OCI-M2 (cell line): ENCODE data around the gene SORCS1.
"Not testable (repeated sequence)": the region's sequence is repeated elsewhere in the genome, so short reads cannot be mapped to it uniquely, and the experiment has no call there.

ENCODE experiments used
- DNase-seq: peaks from one replicate; lab custom pipeline; 2025; ENCODE audit not compliant: unreplicated experiment; lab: John Stamatoyannopoulos, UW

The SORCS1 gene

DNA sequence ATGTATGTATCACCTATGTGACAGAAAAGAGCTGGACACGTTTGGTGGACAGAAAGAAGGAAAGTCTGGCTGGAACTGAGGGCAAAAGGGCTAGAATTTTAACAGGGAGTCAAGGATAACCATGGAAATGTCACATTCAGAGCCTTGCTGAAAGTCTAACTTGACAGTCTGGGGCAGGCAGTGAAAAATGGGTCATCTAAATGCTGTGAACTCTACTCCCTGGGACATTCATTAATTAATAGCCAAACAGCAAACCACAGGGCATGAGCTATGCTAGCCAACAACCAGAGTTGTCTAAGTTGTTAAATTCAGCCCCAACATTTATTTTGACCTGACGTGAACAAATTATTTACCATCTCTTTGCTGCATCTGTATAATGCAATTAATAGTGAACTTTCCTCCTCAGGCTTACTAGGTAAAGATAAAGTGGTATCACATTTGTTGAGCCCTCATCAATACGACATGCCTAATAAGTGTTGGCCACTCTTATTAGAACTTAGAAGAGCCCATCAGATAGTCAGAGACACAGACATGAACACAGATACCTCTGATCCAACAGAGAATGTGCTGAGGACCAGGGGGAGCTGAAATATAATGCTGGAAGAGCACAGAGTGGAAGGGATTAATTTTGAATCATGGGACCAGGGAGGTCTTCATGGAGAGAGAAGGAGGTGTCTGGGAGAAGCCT is 109.9 kb downstream of the SORCS1 start:
- no peak for DNase-seq

GRCh38 chr10:107051769-107052168 is 112.7 kb downstream of the SORCS1 start:
- no peak for DNase-seq

DNA sequence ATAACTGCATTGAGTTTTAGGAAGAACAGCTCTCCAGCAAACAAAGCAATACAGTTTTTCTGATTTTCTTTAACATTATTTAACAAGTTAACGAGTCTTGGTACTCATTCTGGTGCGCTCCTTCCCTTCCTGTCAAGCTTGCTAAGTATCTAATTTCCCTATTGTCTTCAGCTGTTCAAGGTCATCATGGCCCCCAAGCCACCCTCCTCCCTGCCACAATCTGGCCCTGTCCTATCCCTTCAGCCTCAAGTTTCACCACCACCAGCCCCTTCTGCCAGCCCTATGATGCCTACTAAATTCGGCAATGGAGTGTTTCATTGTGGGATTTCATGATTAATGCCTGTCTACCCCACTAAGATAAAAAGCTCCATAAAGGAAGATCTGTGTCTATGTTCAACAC is 121.0 kb downstream of the SORCS1 start:
- DNase-seq = no peak

DNA sequence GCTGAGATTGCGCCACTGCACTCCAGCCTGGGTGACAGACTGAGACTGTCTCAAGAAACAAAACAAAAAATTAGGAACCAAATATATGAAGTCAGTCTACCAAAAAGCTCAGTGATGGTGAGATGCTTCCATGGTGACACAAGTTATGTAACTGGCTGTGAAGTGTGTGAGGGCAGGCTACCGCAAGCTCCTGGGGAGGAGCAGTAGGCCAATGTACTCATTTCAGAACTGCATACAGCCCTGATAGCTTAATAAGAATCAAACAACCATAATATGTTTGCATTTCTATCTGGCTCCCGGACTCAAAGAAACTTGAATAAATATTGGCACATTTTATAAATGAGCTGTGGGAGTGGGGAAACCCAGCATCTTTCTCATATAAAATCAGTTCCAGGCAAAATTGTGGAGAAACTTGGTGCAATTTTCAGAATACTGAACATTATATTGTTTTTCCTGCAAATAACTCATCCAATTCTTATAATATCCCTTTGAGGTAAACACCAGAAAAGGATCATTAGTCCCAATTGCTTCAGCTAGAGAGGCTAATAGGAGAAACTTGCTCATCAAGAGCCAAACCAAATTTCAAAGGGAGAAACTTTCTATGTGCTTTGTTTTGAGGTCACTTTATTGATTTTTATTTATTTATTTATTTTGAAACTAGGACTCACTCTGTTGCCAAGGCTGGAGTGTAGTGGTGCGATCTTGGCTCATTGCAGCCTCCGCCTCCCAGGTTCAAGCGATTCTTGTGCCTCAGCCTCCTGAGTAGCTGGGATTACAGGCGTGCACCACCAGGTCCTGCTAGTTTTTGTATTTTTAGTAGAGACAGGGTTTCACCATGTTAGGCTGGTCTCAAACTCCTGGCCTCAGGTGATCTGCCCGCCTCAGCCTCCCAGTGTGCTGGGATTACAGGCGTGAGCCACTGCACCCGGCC is 127.0 kb downstream of the SORCS1 start:
- DNase-seq = no peak

GRCh38 chr10:107033799-107034422 is 130.6 kb downstream of the SORCS1 start:
- no peak for DNase-seq

DNA sequence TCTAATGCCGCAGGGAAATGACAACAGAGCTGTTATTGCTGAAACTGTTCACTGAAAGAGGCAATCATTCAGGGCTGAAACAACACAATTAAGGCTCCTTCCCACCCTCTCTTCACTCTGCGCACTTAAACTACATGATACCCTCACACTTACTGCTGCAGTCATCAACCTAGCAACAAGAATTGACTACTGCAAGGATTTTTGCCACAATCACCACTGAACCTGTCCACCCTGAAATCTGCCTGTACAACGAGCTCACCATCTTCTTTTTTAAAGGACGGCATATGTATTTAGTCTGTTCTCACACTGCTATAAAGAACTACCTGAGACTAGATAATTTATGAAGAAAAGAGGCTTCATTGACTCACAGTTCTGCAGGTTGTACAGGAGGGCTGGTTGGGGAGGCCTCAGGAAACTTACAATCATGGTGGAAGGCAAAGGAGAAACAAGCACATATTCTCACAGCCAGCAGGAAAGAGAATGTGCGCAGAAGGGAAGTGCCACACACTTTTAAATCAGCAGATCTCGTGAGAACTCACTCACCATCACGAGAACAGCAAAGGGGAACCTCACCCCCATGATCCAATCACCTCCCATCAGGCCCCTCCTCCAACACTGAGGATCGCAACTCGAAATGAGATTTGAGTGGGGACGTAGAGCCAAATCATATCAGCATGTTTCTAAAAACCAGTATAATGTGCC is 131.7 kb downstream of the SORCS1 start:
- no peak for DNase-seq

DNA sequence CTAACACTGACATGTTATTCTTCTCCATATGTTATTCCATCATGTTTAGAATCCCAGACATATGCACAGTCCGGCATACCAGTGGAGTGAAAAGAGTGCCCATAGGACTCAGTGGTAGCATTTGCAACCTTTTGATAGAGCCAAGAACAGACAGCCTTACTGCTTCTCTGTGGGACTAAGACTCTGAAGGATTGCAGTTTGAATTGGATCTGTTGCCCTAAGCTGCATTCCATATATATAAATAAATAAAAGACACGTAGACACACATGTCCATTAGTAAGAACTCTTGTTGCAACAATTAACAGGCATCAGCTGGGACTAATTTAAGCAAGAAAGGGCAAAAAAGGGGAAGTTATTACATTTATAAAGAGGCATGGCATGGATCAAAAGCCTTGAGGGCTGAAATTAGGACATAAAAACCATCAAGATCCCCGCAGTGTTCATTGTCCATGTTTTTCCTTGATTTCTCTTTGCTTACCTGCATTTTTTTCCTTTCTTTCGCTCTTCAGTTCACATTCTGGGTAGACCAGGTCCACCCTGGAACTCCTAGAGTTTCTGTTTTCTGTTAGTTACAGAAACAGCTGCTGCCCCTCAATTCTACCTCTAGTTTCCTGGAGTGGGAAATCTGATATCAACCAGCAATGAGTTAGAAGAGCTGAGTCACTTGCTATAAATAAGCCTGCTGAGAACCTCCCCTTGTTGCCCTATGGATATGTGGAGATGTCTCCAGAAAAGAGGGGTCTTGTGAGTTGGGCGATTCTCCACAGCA is 132.4 kb downstream of the SORCS1 start:
- no peak for DNase-seq

DNA sequence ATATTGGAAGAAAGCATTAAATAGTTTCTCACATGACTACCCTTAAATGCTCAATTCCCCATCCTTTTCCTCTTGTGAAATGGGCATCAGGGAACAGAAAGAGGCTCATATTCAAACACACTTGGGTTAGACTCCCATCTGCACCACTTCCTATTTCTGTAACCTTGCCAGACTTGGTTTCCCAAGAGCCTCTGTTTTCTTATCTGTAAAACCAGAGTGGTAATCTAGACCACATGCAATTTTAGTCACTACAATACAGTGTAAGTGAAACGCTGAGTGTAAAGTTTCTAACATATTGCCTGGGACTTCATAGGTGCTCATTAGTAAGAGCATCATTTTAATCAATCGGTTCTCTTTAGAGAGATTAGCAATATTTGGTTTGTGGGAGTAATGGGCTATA is 136.3 kb downstream of the SORCS1 start:
- no peak for DNase-seq

GRCh38 chr10:107025676-107026075 is 138.8 kb downstream of the SORCS1 start:
- no peak for DNase-seq

DNA sequence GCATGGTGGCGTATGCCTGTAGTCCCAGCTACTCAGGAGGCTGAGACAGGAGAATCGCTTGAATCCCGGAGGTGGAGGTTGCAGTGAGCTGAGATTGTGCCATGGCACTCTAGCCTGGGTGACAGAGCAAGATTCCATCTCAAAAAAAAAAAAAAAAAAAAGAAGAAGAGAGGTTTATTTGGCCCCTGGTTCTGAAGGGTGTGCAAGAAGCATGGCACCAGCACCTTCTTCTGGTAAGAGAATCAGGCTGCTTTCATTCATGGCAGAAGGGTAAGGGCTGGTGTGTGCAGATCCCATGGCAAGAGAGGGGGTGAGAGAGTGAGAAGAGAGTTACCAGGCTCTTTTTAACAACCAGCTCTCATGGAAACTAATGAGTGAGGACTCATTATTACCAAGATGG is 140.5 kb downstream of the SORCS1 start:
- not testable (repeated sequence) for DNase-seq

DNA sequence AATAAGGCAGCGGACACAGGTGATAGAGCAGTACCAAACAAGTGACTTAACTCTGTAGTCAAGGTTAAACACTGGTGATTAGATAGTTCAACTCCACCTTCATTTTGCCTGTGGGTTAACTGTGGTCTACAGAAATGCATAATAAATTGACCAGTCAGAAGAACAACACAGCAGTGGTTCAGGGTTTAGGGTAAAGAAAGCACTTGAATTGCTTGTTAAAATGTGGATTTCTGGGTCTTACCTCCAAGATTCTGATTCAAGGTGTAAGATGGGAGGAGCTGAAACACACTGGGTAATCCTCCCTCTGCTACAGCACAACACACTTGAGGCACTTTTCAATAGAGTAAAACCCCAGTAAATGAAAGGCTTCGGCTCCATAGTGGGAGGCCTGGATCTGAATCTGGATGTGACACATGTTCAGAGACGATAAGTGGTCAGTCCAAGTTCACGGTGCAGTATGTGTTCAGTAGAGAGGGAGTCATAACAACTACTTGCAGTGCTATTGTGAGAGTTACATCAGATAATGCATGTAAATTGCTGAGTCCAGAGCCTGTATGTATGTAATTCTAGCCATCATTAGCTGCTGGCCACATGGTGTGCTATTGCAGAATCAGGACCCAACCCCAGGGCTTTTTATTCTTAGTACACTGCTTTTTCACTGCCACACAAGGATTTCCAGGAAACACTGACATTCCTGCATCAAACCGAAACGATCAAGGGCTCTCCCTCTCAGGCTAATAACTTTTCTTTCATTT is 141.7 kb downstream of the SORCS1 start:
- no peak for DNase-seq

DNA sequence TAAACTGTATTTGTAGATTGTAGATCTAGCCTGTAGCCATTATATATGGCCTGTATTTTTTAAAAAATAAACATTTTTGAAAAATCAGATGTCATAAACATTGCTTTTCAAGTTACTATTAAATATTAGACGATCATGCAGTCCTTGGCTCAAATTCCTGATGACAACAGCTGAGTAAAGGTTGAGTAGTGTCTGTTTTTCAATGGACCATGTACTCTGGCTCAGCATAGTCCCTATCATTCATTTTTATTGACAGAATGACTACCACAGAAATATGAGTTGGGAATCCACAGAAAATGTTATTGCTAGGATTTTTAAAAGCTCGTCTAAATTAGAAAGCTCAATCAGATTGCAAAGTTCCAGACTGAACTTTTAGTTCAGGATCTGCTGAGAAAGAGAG is 145.4 kb downstream of the SORCS1 start:
- DNase-seq = no peak

GRCh38 chr10:107013258-107014006 is 151.1 kb downstream of the SORCS1 start:
- DNase-seq = no peak

- no peak for DNase-seq
These were observed 152.5 kb downstream of the SORCS1 start for GRCh38 chr10:107011992-107012391.

DNA sequence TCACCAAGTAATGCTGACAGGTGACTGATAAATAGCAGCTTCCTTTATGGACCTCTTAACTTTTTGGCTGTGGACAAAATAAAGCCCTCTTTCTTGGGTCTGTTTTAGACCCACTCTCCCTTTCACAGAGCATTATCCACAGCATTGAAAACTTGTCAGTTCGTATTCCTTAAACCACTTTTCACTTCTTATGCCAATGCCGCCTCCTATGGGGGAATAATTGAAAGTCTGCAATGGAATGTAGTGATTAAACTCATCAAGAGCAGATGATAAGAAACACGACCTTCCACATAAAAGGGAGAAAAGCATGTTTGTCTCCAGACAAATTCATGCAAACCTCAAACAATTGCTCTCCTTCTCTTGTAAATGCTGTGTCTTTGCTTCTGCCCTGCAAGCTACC is 153.4 kb downstream of the SORCS1 start:
- DNase-seq = no peak

DNA sequence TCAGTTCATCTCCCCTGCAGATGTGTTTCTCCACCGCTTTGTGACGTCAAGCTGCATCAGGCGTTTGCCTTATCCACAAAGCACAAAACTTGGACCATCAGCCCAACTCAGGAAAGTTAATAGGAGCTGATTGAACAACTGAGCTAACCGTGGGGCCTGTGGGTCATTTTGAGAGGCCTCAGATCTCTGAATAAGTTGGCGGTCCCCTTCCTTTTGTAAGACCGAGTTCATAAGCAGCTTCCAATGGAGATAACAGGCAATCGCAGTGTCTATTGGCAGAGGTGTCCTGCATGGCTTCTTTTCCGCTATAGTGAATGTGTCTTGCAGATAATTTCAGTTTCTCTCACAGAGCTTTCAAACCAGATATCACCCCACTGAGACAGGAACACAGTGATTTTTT is 154.0 kb downstream of the SORCS1 start:
- DNase-seq = no peak

- no peak for DNase-seq
These were observed 160.1 kb downstream of the SORCS1 start for GRCh38 chr10:107004362-107004761.

GRCh38 chr10:107002068-107002467 is 162.4 kb downstream of the SORCS1 start:
- DNase-seq = no peak

DNA sequence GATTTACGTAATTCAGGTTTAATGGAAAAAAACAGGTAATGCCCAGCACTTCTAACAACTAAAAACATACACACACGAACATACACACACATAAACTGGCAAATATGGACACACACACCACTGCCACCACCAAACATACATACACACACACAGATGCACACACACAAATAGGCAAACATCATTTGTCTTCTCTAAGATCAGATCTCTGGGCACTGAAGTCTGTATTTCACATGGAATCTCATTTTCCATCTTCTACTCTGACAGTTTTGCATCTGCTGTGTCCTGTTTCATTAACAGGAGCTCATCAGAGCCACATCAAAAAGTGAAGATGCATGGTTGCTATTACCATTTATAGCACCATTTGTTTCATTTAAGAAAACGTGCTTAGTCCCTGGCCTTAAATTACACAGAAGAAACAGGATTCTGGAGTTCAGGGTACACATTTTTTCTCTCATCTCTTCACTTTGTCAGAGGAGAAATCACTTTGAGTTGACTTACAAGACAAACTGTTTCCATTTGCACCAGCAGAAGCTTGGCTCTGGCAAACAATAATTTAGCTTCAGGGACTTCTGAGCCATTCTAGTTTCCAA is 165.3 kb downstream of the SORCS1 start:
- DNase-seq = no peak
